Heart left ventricle (tissue), 16 donors: Measurements from ENCODE around the gene TIFAB. TPM values are rescaled to one million over a fixed set of nuclear protein-coding genes. Genes with fewer than 3 reads are reported as not detected.
A peak's percentile ranks its signal among the peaks of the same experiment; 100 is the strongest.

ENCODE experiments used
- ATAC-seq, 4 donors: fragments of 200-7000 bp; cut with Tn5 transposase; one replicate each; pipeline ENCODE4 v1.9.1; 2020 to 2022; ENCODE audit warnings: moderate library complexity in 4 of 4, mild to moderate bottlenecking in 3 of 4, moderate number of reproducible peaks in 1 of 4
- DNase-seq, 5 donors: peaks; one replicate each; pipeline ENCODE4 v3.0.0-alpha.2; 2020
- H3K27ac ChIP-seq, 12 donors: fragments of 200-600 bp; sonication (generic) in 4 of 12; one replicate each; pipeline versions ENCODE4 v1.5.0 to v1.8.0; 2016 to 2022; ENCODE audit warnings: mild to moderate bottlenecking in 2 of 12
- H3K27me3 ChIP-seq, 9 donors: fragments of 200-600 bp; sonication (generic) in 2 of 9; one replicate each; pipeline versions ENCODE4 v1.5.1 to v1.8.0; 2016 to 2022; ENCODE audit warnings: mild to moderate bottlenecking in 3 of 9
- H3K36me3 ChIP-seq, 9 donors: fragments of 200-600 bp; sonication (generic) in 2 of 9; one replicate each; pipeline versions ENCODE4 v1.5.0 to v1.8.0; 2018 to 2022; ENCODE audit warnings: mild to moderate bottlenecking in 2 of 9
- H3K4me1 ChIP-seq, 12 donors: fragments of 200-600 bp; sonication (generic) in 4 of 12; one replicate each; pipeline versions ENCODE4 v1.5.0 to v1.8.0; 2016 to 2022; ENCODE audit warnings: mild to moderate bottlenecking in 3 of 12
- H3K4me3 ChIP-seq, 12 donors: fragments of 200-600 bp; sonication (generic) in 4 of 12; one replicate each; pipeline versions ENCODE4 v1.5.0 to v1.8.0; 2017 to 2022; ENCODE audit warnings: mild to moderate bottlenecking in 9 of 12, moderate library complexity in 4 of 12
- H3K9me3 ChIP-seq, 12 donors: fragments of 200-600 bp; sonication (generic) in 4 of 12; one replicate each; pipeline versions ENCODE4 v1.5.0 to v1.8.0; 2016 to 2022; ENCODE audit warnings: mild to moderate bottlenecking in 1 of 12
- POLR2A ChIP-seq, 2 donors: fragments of 450-650 bp; IDR thresholded peaks; one replicate each; pipeline ENCODE4 v1.6.1; 2017; ENCODE audit warnings: antibody characterized with exemption in 2 of 2, mild to moderate bottlenecking in 2 of 2, moderate library complexity in 2 of 2
- WGBS, 4 donors: extraction: QIAGEN DNeasy Blood & Tissue Kit in 2 of 4; methylation state at CpG; one replicate each; pipeline versions ENCODE4 v1.1.5 to v1.1.7; 2013 to 2018; 5-methylcytosine and 5-hydroxymethylcytosine counted together
- intact Hi-C, 10 donors: fragments of 100-400 bp; cut with DNase I; formaldehyde crosslinking; loops; one replicate each; pipeline versions ENCODE4 v1.11.1 to v1.14.2; 2022
- polyA plus RNA-seq, 2 donors: library from polyadenylated mRNA; stranded (reverse); fragments of 200-250 nt; gene quantifications; one replicate each; pipeline ENCODE4 v1.2.3, GENCODE V29; 2013
- total RNA-seq, 9 donors: library from RNA; depleted of rRNA in 2 of 9; stranded (reverse); fragments of >200 nt in 2 of 9; fragmentation: NEBNext Ultra II Directional in 3 of 9; extraction: Animal tissue kit (Norgen Biotek cat#: 25700) in 3 of 9; gene quantifications; one replicate each; pipeline versions ENCODE4 v1.1.0 to v1.2.4, GENCODE V29; 2016 to 2023
- TF ChIP-seq, protein P1 (sequence below), 12 donors: fragments of 200-600 bp; sonication (generic) in 4 of 12; IDR thresholded peaks; one replicate each; pipeline versions ENCODE4 v1.5.0 to v1.8.0; 2018 to 2022; ENCODE audit warnings: antibody characterized with exemption in 12 of 12, mild to moderate bottlenecking in 5 of 12
- donor health status: ischemic (EF 13 %, LVEDD 7.1; RV severe dilation, severe dysfunction).
- donor health status: healthy with polysubstance abuse.
- donor health status: DM: no; HTN: yes; CAD: no.
- donor health status: DM: no; HTN: no; CAD: no.
- donor health status: ischemic (EF 25% LVEDD 6.9; RV normal size, moderate dysfunction).
- donor health status: ischemic (EF 25% LVEDD 5.7; RV mildly dilated, moderate dysfunction).
- donor health status: healthy.
- donor health status: DM: yes; HTN: yes; CAD: no.
- donor health status: ischemic (EF 35%, LVEDD 5.7; RV mildly dilated, moderate dysfunction).
- donor health status: nonischemic (EF 11% LVEDD 7.7; RV severe dilation, severe dysfunction).
- donor health status: DM: yes; HTN: yes; CAD: no.
- donor health status: PGD.
- donor health status: ischemic (EF 29% LVEDD 5.4; RV normal size, mild dysfunction).
- donor health status: nonischemic (EF 23%, LVEDD 6.1; RV moderate dilation, normal function).

TIFAB gene
- total and polyA plus RNA-seq, 11 donors: 0.01 to 1.3 (median 0.38) TPM; not detected in 7

DNA sequence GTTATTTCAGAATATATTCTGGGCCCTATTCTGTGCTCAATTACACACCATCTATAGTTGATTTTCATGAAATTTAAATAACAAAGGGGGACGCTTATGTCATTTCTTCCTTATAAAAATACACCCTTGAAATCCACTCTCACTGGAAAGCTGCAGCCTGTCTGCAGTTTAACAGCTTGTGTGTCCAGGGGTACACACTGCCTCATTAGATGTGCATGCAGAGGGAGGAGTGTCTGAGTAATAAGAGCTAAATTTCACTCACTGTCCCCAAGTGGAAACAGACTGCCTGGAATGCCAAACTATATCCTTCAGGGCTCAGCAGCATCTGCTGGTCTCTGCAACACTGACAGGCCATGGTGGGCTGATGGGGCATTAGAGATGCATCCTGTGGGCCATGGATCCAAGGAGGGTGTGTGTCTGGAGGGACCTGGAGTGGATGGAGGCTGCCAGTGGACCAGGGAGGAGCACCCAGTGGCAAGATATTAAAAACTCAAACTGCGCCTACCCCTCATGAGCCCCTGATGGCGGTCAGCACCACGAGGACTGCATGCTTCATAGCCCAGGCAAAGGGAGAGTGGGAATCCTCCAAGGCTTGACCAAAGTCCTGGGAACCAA is 15.8 kb upstream of the TIFAB start:
- TF ChIP-seq, protein P1, sequence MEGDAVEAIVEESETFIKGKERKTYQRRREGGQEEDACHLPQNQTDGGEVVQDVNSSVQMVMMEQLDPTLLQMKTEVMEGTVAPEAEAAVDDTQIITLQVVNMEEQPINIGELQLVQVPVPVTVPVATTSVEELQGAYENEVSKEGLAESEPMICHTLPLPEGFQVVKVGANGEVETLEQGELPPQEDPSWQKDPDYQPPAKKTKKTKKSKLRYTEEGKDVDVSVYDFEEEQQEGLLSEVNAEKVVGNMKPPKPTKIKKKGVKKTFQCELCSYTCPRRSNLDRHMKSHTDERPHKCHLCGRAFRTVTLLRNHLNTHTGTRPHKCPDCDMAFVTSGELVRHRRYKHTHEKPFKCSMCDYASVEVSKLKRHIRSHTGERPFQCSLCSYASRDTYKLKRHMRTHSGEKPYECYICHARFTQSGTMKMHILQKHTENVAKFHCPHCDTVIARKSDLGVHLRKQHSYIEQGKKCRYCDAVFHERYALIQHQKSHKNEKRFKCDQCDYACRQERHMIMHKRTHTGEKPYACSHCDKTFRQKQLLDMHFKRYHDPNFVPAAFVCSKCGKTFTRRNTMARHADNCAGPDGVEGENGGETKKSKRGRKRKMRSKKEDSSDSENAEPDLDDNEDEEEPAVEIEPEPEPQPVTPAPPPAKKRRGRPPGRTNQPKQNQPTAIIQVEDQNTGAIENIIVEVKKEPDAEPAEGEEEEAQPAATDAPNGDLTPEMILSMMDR (IDR thresholded peaks at IDR 0.05): no peak
- TF ChIP-seq POLR2A (IDR thresholded peaks at IDR 0.05): no peak
- peaks cover 0 to 12% (median 5%) of the 10 kb centered on the region in 12 donors for H3K4me1 ChIP-seq
- intact Hi-C loops: loop anchor here in 6 of 10 donors (1.0 to 10.0 kb wide), 6 partner anchors 83 to 367 kb away; partner anchors contain the start of gene SLC25A48 (in 3 of the 6)
- no peak overlapping the region for H3K27ac ChIP-seq
- H3K27me3 ChIP-seq: peaks cover 4 to 91% (median 39%) of the 10 kb centered on the region in 9 donors
- WGBS, 4 donors: 80 to 96% (median 90%) methylated on average over 4 of the region's 4 CpGs
- H3K4me3 ChIP-seq: no peak overlapping the region
- DNase-seq (no peak), ATAC-seq (no peak)
- no peaks in the 10 kb centered on the region for H3K36me3 ChIP-seq
- no peaks in the 10 kb centered on the region for H3K9me3 ChIP-seq

DNA sequence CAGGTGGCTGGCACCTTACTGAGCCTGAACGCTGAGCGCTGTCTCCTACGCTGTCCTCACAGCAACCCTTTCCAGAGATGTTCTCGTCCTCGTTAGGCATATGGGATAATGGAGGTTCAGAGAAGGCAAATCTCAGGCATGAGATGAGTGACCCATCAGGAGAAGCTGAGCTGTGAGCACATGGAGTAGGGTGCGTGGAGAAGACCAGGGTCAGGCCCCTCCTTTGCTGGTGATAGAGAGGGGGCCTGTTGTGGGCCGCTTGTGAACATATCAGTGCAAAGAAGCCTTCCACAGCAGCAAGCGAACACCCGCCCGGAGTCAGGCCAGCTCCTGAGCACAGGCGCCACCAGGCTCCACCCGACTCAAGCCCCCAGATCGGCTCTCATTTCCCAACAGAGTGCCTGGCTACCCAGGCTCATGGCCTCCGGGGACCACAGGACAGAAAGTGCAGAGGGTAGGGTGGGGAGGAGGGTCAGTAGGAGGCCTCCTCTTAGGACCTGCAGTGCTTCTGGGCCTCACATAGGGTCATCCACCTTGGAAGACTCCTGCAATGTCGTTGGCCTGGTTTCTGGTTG is 15.0 kb upstream of the TIFAB start:
- no peaks in the 10 kb centered on the region for H3K9me3 ChIP-seq
- intact Hi-C loops: loop anchor here in 6 of 10 donors (1.0 to 10.0 kb wide), 6 partner anchors 84 to 368 kb away; partner anchors contain the start of gene SLC25A48 (in 3 of the 6)
- H3K36me3 ChIP-seq: no peaks in the 10 kb centered on the region
- DNase-seq: peak in 1 of 5 donors; percentile 49
- 76 to 83% (median 79%) methylated on average over 7 to 15 of the region's 15 CpGs for WGBS, 4 donors
- H3K27me3 ChIP-seq: peaks cover 4 to 90% (median 36%) of the 10 kb centered on the region in 9 donors
- H3K4me1 ChIP-seq: peaks cover 0 to 12% (median 5%) of the 10 kb centered on the region in 12 donors
- TF ChIP-seq, protein P1 (IDR thresholded peaks at IDR 0.05): no peak
- no peak for TF ChIP-seq POLR2A (IDR thresholded peaks at IDR 0.05)
- no peak for ATAC-seq
- no peak overlapping the region for H3K4me3 ChIP-seq
- H3K27ac ChIP-seq: no peak overlapping the region

DNA sequence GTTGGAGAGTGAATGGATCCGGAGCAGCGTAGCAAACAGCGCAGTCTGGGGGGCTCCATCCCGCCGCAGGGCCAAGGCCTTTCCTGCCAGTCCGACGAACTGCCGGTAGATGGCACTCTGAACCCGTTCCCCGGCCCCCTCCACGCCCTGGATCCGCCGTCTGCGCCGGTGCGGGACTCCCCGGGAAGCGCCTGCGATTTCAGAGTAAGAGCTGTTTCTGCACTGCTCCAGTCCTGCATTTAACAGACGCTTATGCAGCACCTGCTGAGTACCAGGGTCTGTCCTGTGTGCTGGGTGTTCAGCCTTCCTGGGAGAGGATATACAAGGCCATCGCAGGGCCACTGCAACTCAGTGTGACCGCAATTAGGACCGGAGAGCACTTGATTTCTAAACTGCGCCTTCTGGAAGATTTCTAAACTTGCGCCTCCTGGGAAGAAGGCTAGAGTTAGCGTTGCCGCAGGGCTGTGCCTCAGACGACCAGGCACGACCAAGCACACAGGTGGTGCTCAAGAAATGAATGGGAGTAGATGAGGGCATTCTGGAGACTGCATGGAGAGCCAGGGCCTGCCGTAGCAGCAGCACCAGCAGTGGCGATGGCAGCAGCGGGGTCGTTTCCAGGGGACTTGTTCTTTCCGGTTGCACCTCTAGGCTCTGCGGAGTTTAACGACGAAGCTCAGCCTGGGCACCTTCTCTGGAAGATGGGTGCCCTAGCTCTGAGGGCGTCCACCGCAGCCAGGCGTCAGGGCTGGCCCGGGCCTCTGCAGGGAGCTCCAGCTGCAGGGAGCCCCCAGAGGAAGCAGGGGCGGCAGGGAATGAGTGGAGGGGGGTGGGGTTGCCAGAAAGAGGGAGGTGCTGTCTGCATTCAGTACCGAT is 14.3 kb upstream of the TIFAB start:
- Histone ChIP-seq H3K4me3 (peak overlapping the region in 10 of 12 donors; percentile 3 to 46 (median 31)), H3K9me3 (no peaks in the 10 kb centered on the region), H3K27ac (no peak overlapping the region), H3K36me3 (no peaks in the 10 kb centered on the region), H3K4me1 (peaks cover 0 to 12% (median 5%) of the 10 kb centered on the region in 12 donors), H3K27me3 (peaks cover 4 to 88% (median 34%) of the 10 kb centered on the region in 9 donors)
- ATAC-seq: peak; percentile 81 to 97 (median 91)
- intact Hi-C loops: loop anchor here (1.0 to 10.0 kb wide), 7 partner anchors 85 to 368 kb away; partner anchors contain the start of gene SLC25A48 (in 3 of the 10)
- WGBS, 4 donors: 9 to 15% (median 10%) methylated on average over 38 to 43 of the region's 43 CpGs
- TF ChIP-seq, protein P1 (IDR thresholded peaks at IDR 0.05): peak; percentile 71 to 94 (median 84)
- TF ChIP-seq POLR2A (IDR thresholded peaks at IDR 0.05): no peak
- peak; percentile 72 to 88 (median 74) for DNase-seq
